HL-60/S4 (cell line): Measurements from ENCODE around the gene TSPEAR.
"Not testable (repeated sequence)": the region's sequence is repeated elsewhere in the genome, so short reads cannot be mapped to it uniquely, and the experiment has no call there.

Source experiments
- in situ Hi-C: fragments of 300-500 bp; cut with MboI; formaldehyde crosslinking; loops from 2 replicates; pipeline ENCODE4 v1.14.3; 2022; ENCODE audit warnings: low sequenced_read_pairs

TSPEAR gene

GRCh38 chr21:44593598-44594405 is 117.6 kb downstream of the TSPEAR start:
- in situ Hi-C loops: no loop called here

GRCh38 chr21:44592446-44593311 is 118.7 kb downstream of the TSPEAR start, which contains the start of gene KRTAP10-6:
Gene KRTAP10-6 (minus strand): TSS chr21:44592505. CDS start chr21:44592484, 21 bp downstream.
- in situ Hi-C loops: no loop called here

- in situ Hi-C loops: not testable (repeated sequence)
Measured at GRCh38 chr21:44591801-44592130, 119.6 kb downstream of the TSPEAR start.

GRCh38 chr21:44590897-44591800 is 120.2 kb downstream of the TSPEAR start:
- in situ Hi-C loops: not testable (repeated sequence)

- in situ Hi-C loops: no loop called here
Measured at GRCh38 chr21:44590311-44590721, 121.1 kb downstream of the TSPEAR start.

- in situ Hi-C loops: no loop called here
Measured at GRCh38 chr21:44589586-44590305, 121.6 kb downstream of the TSPEAR start.

- in situ Hi-C loops: no loop called here
Measured at GRCh38 chr21:44589094-44589493, 122.3 kb downstream of the TSPEAR start.

GRCh38 chr21:44585892-44586291 is 125.5 kb downstream of the TSPEAR start:
- in situ Hi-C loops: no loop called here

GRCh38 chr21:44583800-44584147 is 127.6 kb downstream of the TSPEAR start:
- in situ Hi-C loops: no loop called here

GRCh38 chr21:44583089-44583799 is 128.1 kb downstream of the TSPEAR start:
- in situ Hi-C loops: no loop called here

- in situ Hi-C loops: no loop called here
Measured at GRCh38 chr21:44582055-44582454, 129.3 kb downstream of the TSPEAR start.

- in situ Hi-C loops: no loop called here
Measured at GRCh38 chr21:44581158-44581557, 130.2 kb downstream of the TSPEAR start.

- in situ Hi-C loops: not testable (repeated sequence)
Measured at GRCh38 chr21:44580231-44580821, 131.0 kb downstream of the TSPEAR start, which contains the start of gene KRTAP10-5. Gene KRTAP10-5 (minus strand): TSS chr21:44580604. CDS start chr21:44580578, 26 bp downstream.

- in situ Hi-C loops: no loop called here
Measured at GRCh38 chr21:44579833-44580144, 131.6 kb downstream of the TSPEAR start.

GRCh38 chr21:44579056-44579832 is 132.1 kb downstream of the TSPEAR start:
- in situ Hi-C loops: no loop called here

GRCh38 chr21:44578371-44579055 is 132.9 kb downstream of the TSPEAR start:
- in situ Hi-C loops: no loop called here

GRCh38 chr21:44576025-44576420 is 135.3 kb downstream of the TSPEAR start:
- in situ Hi-C loops: no loop called here
